ENCODE measurements around the gene TCEAL5.
"Not testable (repeated sequence)": the region's sequence is repeated elsewhere in the genome, so short reads cannot be mapped to it uniquely, and the experiment has no call there.

The TCEAL5 gene, protein sequence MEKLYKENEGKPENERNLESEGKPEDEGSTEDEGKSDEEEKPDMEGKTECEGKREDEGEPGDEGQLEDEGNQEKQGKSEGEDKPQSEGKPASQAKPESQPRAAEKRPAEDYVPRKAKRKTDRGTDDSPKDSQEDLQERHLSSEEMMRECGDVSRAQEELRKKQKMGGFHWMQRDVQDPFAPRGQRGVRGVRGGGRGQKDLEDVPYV

DNA sequence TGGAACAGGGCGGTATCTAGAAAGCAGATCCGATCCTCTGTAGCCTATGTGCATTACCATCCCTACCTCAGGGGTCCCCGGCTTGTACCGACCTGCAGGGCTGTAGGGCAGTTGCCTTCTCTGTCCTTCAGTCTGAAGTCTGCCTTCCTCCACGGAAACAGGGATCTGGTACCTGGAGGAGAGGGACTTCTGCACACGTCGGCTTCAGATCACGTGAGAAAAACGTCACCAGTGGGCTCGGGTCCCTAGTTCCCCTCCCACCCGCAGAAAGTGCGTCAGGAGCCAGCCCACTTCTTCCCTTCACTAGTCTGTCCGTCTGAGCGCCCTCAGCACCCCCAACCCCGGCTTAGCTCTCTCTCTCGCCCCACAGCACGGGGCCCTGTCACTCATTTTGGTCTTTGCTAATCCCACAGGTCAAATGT is at the start of gene TCEAL5:
TCEAL5 (minus strand) TSS at position 170 of the 422 bp plus-strand sequence. CDS start 2,187 bp downstream, outside the sequence.
- no peak for DNase-seq

DNA sequence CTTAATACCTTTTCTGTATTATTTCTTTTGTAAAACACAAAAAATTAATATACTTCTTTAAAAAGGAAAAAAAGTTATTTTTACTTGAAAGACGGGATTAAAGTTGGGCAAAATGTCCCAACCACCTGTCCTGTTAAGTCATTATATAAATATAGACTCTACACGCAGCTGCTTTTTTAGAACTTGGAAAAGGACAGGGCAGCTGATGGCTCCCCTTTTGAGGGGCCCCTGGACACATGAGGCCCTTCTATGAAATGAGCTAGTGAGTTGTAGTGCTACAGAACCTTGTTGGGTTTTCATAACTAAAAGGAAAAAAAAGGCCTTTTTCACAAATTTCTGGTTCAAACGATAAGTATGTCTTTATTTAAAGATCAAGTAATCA is 34.8 kb upstream of the TCEAL5 start:
- no peak for DNase-seq

DNA sequence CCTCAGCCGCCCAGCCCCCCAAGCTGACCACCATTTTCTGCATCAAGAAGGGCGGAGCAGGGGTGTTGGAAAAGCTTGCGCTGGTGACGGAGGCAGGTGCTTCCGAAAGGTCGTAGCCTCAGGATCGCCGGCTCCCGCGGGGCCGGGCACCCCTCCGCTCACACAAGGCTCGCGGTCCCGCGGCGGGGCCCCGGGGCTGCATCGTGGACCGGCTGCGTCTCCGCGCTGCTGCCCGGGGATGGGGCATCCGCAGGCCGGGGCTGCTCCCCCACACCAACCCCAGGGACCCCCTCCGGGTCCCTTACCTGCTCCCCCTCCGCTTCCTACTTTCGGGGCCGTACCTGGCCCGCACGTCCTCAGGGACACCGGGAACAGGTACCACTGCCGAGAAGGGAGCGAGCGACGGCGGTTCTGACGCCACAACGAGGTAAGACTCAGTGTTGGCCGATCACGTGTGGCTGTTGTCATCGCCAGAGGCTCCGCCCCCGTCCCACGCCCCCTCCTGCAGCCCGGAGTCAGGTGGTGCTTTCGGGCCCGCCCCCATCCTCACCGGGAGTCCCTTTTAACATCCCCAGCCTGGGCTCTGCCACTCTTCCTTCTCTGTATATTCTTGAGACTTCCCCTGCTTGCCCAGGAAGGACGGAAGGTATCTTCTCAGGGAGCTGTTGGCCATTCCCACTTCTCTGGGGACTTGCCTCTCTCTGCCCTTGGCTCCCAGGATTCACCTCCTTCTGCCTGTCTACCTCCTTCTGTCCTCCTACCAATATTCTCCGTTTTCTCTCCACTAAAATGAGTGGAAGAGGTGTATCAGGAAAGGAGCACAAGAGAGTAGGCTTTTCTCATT is 34.2 kb upstream of the TCEAL5 start, which contains the start of gene BEX2:
BEX2 (minus strand) TSS at position 436 of the 844 bp plus-strand sequence. CDS start 1,014 bp downstream, outside the sequence.
- no peak for DNase-seq

DNA sequence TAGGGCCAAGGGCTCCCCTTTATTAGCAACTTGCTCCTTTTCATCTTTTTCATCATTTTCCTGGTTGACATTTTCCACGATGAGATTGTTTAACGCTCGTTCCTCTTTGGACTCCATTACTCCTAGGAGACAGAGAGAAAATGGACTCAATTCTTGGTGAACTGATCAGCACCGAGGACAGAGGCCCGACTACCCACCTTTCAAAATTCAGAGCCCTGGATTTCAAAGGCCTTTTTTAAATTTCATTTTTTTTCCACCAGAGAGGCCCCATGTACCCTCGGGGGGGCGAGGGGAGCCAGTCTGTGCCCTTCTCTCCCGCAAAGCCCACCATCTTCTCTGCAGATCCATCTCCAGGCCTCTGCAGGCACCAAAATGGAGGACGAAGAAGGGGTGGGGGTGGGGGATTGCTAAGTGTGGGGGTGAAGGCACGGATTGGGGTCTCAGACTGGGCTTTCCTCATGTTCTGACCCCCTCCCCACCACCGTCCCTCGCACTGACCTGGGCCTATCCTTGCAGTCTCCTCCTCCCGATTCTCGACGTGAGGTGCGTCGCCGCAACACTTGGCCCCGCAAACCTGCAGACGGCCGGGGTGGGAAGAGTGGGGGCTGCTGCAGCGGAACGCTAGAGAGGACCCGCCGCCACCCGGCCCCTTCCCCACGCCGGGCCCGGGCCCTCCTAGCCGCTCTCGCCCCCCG is 33.5 kb upstream of the TCEAL5 start:
- no peak for DNase-seq

DNA sequence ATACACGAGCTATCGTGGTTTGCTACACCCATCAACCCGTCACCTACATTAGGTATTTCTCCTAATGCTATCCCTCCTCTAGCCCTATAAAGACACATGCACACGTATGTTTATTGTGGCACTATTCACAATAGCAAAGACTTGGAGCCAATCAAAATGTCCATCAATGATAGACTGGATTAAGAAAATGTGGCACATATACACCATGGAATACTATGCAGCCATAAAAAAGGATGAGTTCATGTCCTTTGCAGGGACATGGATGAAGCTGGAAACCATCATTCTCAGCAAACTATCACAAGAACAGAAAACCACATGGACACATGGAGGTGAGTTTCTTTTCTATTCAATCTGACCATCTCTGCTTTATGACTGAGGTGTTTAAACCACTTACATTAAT is 29.1 kb upstream of the TCEAL5 start:
- not testable (repeated sequence) for DNase-seq

DNA sequence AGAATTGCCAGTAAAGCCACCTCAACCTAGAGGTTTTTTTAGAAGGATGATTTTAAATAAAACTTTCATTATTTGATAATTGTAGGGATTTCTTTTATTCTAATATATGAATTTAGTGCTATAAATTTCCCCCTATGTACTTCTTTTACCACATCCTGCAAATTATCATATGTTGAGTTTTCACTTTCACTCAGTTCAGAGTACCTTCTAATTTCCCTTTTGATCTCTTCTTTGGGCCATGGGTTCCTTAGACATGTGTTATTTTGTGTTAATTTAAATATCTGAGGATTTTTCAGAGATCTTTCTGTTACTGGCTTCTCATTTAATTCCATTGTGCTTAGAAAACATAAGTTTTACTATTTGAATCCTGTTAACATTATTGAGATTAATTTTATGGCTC is 28.2 kb upstream of the TCEAL5 start:
- no peak for DNase-seq

DNA sequence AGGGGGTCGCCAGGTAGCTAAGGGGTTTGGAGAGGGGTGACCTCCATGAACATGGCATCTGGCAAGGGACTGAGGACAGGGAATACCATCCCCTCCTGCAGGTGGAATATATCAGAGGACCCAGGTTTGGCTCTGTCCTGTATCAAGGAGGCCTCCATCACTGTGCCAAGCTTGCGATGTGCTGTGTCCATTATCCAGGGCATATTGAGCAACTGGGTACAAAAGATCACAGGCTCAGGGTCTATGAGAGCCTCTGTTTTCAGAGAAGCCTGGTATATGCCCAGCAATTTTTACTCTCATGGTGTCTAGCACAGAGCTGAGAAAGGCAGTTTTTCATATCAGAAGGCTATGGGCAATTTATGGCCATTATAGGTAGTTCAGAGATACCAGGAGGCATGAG is 16.6 kb upstream of the TCEAL5 start:
- no peak for DNase-seq

DNA sequence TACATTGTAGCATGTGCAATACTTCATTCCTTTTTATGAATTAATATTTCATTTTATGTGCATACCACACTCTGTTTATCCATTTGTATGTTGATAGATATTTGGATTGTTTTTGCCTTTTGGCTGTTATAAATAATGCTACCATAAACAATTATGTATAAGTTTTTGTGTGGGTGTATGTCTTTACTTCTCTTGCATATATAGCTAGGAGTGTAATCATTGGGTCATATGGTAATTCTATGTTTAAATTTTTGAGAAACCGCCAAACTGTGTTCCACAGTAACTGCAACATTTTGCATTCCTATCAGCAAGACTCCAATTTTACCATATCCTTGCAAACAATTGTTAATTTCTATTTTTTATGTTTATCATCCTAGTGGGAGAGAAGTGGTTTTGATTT is 3.1 kb upstream of the TCEAL5 start:
- no peak for DNase-seq

DNA sequence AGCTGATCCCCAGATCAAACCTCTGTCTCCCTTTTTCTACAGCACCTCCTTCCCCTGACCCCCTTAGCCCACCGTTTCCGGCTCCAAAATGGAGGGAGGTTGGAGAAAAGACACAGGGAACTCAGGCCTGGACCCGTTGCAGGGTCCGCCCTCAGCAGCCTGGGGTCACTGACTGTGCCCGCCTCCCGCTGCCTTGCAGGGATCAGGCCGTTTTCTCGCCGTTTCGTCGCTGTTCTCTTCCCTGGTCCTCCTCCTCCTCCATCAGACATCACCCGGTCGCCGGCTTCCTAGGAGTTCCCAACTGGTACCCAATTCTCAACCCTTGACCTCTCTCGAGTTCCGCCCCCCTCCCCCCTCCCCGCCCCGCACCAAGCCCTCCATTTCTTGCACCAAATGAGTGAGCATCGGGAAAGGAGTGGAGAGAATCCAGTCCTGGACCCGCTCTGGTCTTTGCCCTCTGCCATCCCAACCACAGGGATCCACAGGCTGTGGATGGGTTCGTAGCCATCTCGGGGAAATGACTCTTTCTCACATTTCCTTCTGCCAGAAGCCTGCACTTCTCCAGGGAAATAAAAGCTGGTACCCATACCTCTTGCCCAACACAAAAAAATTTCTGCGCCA is 493 bp downstream of the TCEAL5 start:
- no peak for DNase-seq

DNA sequence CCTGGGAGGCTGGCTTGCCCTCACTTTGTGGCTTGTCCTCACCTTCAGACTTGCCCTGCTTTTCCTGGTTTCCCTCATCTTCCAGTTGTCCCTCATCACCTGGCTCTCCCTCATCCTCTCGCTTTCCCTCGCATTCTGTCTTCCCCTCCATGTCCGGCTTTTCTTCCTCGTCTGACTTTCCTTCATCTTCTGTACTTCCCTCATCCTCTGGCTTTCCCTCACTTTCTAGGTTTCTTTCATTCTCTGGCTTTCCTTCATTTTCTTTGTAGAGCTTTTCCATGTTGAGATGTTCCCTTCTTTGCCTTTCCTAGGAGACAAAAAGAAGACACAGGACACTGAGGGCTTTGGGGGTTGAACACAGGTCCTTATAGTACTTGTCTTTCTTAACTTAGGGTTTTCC is 2.3 kb downstream of the TCEAL5 start:
- no peak for DNase-seq

DNA sequence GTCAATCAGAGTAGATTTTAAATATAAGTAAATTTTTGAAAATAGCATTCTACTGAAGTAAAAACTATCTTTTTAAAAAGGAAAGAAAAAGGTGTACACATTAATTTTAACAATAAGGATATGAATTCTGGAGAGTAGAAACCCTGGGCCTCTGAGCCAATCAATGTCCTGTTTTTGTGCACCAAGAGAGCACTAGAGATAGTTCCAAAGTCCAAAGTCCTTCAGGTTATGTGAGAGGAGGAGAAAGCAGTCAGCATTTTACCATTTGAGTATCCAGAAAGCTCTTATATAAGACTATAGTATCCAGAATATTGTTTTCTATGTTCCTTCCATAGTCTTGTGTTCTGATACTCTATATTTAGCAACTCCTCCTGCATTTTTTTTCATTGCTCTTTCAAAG is 18.3 kb downstream of the TCEAL5 start:
- no peak for DNase-seq

DNA sequence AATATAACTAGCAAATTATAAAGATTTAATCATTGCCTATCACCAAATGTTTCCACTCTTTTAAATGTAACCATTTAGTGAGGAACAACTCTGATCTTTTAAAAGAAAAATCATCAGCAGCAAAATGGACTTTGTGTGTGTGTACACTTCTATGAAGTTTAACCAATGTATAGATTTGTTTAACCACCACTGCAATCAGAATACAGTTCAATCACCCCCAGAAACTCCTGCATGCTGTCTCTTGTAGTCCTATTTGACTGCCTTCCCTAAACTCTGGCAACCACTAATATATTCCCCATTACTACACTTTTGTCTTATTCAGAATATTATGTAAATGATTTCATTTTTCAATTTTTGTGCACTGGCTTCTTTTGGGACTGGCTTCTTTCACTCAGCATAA is 19.9 kb downstream of the TCEAL5 start:
- DNase-seq, result no peak

DNA sequence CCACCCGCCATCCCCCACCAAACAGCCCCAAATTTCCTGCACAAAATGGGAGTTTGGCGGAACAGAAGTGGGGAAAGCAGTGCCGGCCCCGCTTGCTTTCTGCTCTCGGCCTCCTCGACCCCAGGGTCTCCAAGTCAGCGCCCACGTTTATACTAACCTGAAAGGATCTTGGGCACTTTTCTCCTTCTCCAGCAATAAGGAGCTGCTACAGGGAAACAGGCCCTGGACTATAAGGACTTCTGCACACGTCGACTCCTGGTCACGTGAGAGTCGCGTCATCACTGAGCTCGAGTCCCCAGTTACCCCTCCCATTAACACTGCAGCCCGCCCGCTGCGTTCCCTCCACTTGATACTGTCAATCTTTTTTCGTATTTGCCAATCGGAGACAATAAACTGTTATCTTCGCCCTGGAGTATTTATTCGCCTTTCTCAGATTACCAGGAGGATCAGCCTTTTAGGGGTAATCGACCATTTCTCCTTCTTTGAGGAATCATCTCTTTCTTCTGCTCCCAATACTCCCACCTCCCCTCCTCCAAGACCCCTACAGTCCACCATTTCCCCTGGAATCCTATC is 21.5 kb downstream of the TCEAL5 start, which contains the start of gene TCEAL8:
TCEAL8 (minus strand) TSS at position 235 of the 573 bp plus-strand sequence. CDS start 1,176 bp downstream, outside the sequence.
- no peak for DNase-seq

DNA sequence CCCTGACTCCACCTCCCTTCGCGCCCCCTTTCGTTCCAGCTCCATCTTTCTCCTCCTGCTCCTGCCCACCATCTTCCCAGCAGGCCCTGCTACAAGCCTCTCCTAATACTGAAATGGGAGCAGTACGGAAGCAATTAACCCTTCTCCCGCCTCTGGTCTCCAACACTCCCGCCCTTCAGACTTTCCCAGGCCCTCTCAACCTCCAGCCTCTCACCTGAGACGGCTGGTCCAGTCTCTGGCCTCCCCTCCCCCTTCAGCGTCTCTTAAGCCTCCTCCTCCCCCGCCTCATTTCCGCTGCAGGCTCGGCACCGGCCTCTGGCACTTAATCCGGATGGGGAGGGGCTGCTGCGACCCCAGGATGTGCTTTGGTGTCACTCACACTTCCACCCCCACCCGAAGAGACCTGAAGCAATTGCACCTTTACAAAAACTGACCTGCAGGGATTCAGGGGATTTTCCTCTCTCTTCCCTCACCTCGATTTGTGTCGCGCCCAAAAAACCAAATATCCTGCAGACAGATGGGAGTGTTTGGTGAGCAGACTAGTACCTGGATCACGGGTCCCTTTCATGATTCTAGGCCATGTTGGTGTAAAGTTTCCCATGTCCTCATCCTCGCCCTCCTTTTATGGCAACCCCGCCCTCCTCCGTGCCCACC is 22.3 kb downstream of the TCEAL5 start:
- DNase-seq, result no peak

DNA sequence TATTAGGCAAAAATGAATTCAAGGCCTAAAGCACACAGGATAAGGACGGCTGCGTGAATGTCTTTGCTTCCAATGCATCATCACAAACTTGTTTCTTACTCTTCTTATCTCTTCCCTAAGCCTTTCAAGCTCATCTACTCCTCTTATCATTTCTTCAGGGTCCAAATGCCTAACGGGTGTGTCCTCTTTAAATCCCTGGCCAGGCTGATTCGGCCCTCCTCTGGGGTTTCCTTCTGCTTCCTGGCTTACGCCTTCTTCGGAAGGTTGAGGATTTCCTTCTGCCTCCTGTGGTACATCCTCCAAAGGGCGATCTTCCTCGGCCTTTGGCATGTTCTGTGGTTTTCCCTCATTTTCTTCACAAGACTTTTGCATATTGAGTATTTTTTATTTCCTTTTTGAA is 22.9 kb downstream of the TCEAL5 start:
- DNase-seq, result no peak

DNA sequence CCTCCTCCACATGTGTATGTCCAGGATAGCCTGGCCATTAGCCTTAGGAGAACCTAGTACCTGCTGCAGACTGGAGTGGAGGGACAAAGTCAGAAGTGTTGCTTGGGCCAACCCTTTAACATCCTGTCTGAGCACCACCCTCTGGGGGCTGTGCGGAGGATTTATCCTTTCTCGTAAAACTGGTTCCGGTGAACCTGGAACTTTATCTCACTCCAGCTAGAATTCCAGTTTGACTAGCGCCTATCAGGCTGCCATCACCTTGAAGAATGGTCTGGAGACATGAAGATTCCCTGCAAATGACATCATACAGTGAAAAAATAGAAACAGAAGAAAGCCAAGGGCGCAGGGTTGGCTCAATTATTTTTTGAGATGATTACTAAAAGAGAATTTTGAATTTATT is 25.6 kb downstream of the TCEAL5 start:
- DNase-seq, result no peak

DNA sequence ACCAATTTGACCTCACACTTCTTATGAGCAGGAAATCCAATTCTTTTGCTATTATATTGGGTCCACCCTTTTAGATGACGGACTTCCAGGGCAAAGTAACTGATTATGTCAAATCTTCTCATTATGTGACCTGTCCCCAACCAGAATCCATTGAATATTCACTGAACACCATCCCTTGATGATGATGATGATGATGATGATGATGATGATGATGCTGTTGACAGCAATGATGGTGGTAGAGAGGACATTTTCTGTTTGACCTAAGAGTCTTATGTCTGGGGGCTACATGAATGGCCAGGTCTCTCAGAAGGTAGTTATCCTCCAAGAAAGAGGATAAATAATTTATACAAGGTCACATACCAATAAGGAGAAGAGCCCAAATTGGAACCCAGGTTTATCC is 26.7 kb downstream of the TCEAL5 start:
- DNase-seq, result no peak

DNA sequence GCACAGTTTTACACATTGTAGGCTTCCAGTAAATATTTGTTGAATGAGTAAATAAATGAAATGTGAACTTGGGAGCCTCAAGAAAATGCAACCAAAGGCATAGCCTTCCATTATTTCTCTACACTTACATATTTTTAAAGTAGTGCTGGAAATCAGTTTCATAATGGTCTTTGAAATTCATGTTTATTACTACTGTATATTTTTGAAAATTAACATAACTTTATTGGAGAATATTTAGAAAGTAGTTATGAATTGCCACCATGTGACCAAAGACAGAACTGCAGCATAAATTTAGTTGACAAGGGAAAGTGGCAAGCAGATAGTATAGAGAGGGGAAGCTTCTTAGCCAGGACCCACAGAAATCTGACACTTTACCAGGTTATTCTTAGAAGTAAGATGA is 28.0 kb downstream of the TCEAL5 start:
- peak; percentile 1 for DNase-seq

DNA sequence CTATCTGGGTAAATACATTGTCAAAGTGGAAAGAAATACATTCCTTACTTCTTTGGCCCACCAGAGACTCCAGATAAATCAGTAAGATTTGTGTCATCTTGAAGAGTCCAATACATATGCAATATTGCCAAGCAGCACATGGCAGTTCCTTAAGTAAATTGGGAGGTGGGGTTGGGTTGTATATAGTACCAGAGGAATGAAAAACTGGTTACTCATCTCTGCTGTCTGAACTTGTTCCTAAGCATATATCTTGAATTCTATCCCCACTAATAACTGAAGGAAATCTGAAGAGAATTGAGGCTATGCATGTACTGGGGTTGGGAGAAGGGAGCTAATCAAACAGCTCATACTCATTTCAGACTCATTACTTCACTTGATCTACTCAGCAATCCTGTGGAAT is 36.4 kb downstream of the TCEAL5 start:
- DNase-seq, result no peak

DNA sequence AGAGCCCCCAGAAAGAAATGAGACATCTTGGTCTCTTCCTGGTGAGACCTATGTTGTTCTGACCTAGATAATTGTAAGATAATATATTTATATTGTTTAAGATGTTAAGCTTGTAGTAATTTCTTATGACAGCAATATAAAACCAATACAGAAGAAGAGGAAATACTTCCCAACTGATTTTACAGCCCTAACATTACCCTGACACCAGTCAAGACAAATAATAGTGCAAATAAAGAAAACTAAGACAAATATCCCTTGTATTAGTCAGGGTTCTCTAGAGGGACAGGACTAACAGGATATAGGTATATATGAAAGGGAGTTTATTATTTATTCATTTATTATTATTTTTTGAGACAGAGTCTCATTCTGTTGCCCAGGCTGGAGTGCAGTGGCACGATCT is 40.3 kb downstream of the TCEAL5 start:
- no peak for DNase-seq

DNA sequence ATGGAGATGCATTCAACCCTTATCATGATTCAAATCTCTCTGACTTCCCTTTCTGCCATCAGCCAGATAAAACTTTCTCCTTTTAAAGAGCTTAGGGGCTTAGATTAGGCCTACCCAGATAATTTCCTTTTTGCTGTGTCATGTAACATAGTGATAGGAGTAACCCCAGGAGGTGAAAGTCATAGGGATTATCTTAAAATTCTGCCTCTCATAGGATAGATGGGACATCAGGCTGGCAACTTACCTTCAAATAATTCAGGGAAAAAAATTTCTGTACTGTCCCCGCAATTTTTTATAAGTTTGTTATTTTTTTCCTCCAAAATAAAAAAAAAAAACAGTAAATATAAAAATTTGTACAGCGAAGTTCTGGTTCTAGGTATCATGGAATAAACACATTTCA is 40.9 kb downstream of the TCEAL5 start:
- DNase-seq, result not testable (repeated sequence)

DNA sequence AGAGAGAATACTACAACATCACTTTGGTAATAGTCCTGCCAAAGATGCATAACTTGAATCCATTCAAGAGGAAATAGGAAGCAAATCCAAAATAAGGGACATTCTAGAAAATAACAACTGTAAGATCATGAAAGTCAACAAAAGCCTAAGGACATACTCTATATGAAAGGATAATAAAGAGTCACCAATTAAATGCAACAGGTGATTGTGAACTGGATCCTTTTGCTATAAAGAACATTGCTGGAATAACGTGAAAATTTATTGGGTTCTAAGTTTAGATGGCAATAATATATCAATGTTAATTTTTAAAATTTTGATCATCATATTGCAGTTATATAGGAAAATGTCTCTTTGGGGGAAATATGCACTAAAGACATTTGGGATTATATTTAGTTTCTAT is 41.7 kb downstream of the TCEAL5 start:
- DNase-seq, result no peak
